IMR-90 (cell line): ENCODE measurements around the gene THSD8. TPM values are rescaled to one million over a fixed set of nuclear protein-coding genes. Genes with fewer than 3 reads are reported as not detected.
"Not testable (repeated sequence)": the region's sequence is repeated elsewhere in the genome, so short reads cannot be mapped to it uniquely, and the experiment has no call there.

Experiments
- ATAC-seq: fragments of 200-7000 bp; cut with Tn5 transposase; 2 replicates; pipeline ENCODE4 v1.9.1; 2020; ENCODE audit warnings: low read depth, mild to moderate bottlenecking, moderate library complexity
- BruUV-seq: library from RNA; stranded (reverse); fragments of 400-500 nt; replicated peaks from 2 replicates; lab custom pipeline; 2021; lab: Mats Ljungman, UMichigan
- CTCF ChIA-PET: fragments of 300-600 bp; formaldehyde crosslinking; extraction: SDS; loops from one replicate; lab custom pipeline; 2021; ENCODE audit warnings: antibody characterized with exemption; lab: Yijun Ruan, JAX
- POLR2A ChIA-PET: fragments of 300-600 bp; sonication (Branson Sonifier 250); formaldehyde crosslinking; loops from one replicate; lab custom pipeline; 2022; ENCODE audit warnings: antibody characterized with exemption; ENCODE audit not compliant: unreplicated experiment; lab: Charles Lee
- DNase-seq: peaks from one replicate; pipeline ENCODE4 v3.0.0; 2013
- H2AFZ ChIP-seq: replicated peaks from 2 replicates; pipeline ENCODE3; 2013; ENCODE audit warnings: low read length, mild to moderate bottlenecking; ENCODE audit not compliant: poor library complexity
- H2AK5ac ChIP-seq: 2 replicates; pipeline ENCODE4 v1.6.1; 2013; ENCODE audit warnings: low read depth, low read length, inconsistent platforms
- H2AK9ac ChIP-seq: replicated peaks from 2 replicates; pipeline ENCODE3; 2013; ENCODE audit warnings: mild to moderate bottlenecking, low read depth, low read length, moderate library complexity; ENCODE audit not compliant: poor library complexity
- H2BK120ac ChIP-seq: 2 replicates; pipeline ENCODE4 v1.6.1; 2013; ENCODE audit warnings: low read depth, low read length, inconsistent platforms
- H2BK15ac ChIP-seq: 3 replicates; pipeline ENCODE4 v1.6.1; 2013; ENCODE audit warnings: low read depth, low read length, inconsistent platforms
- H2BK20ac ChIP-seq: 2 replicates; pipeline ENCODE4 v1.6.1; 2013; ENCODE audit warnings: low read depth, mild to moderate bottlenecking, inconsistent platforms, low read length, moderate library complexity
- H2BK5ac ChIP-seq: 2 replicates; pipeline ENCODE4 v1.6.1; 2013; ENCODE audit warnings: mild to moderate bottlenecking, low read depth, low read length, inconsistent platforms; ENCODE audit not compliant: poor library complexity, severe bottlenecking
- H3K14ac ChIP-seq: replicated peaks from 2 replicates; pipeline ENCODE4 v1.6.1; 2013; ENCODE audit warnings: low read depth, low read length, inconsistent platforms
- H3K18ac ChIP-seq: 2 replicates; pipeline ENCODE4 v1.6.1; 2013; ENCODE audit warnings: low read depth, low read length, control low read depth
- H3K23ac ChIP-seq: 2 replicates; pipeline ENCODE4 v1.6.1; 2013; ENCODE audit warnings: low read depth, low read length, inconsistent platforms
- H3K27ac ChIP-seq: 2 replicates; pipeline ENCODE4 v1.5.1; 2013; ENCODE audit warnings: mild to moderate bottlenecking, control low read depth, low read length; ENCODE audit not compliant: insufficient read depth
- H3K27me3 ChIP-seq: 2 replicates; pipeline ENCODE4 v1.6.1; 2013; ENCODE audit warnings: low read length; ENCODE audit not compliant: control insufficient read depth, insufficient read depth
- H3K36me3 ChIP-seq: 2 replicates; pipeline ENCODE4 v1.6.1; 2013; ENCODE audit warnings: low read length, mixed read lengths; ENCODE audit not compliant: control insufficient read depth, insufficient read depth
- H3K4ac ChIP-seq: 2 replicates; pipeline ENCODE4 v1.6.1; 2013; ENCODE audit warnings: low read depth, low read length, inconsistent platforms
- H3K4me1 ChIP-seq: 2 replicates; pipeline ENCODE4 v1.6.1; 2013; ENCODE audit warnings: low read length, mixed read lengths; ENCODE audit not compliant: control insufficient read depth, insufficient read depth
- H3K4me2 ChIP-seq: 2 replicates; pipeline ENCODE4 v1.6.1; 2013; ENCODE audit warnings: low read depth, mild to moderate bottlenecking, control low read depth, low read length, moderate library complexity
- H3K4me3 ChIP-seq: 2 replicates; pipeline ENCODE4 v1.5.1; 2013; ENCODE audit warnings: low read depth, mild to moderate bottlenecking, control low read depth, low read length, moderate library complexity; ENCODE audit not compliant: insufficient read depth
- H3K56ac ChIP-seq: 2 replicates; pipeline ENCODE4 v1.6.1; 2013; ENCODE audit warnings: low read length, inconsistent platforms; ENCODE audit not compliant: insufficient read depth; ENCODE audit errors: extremely low read depth
- H3K79me1 ChIP-seq, 2 experiments: 2 replicates each; pipeline ENCODE4 v1.6.1; 2013; ENCODE audit warnings: low read length in 2 of 2, inconsistent platforms in 1 of 2, low read depth in 1 of 2
- H3K9ac ChIP-seq: 2 replicates; pipeline ENCODE4 v1.6.1; 2013; ENCODE audit warnings: low read depth, low read length, control low read depth
- H3K9me1 ChIP-seq: 2 replicates; pipeline ENCODE4 v1.6.1; 2013; ENCODE audit warnings: low read length, inconsistent platforms; ENCODE audit not compliant: insufficient read depth
- H3K9me3 ChIP-seq: 2 replicates; pipeline ENCODE4 v1.6.1; 2013; ENCODE audit warnings: low read length; ENCODE audit not compliant: control insufficient read depth, insufficient read depth
- H4K20me1 ChIP-seq: 2 replicates; pipeline ENCODE4 v1.6.1; 2013; ENCODE audit warnings: low read length, inconsistent platforms; ENCODE audit not compliant: insufficient read depth
- H4K5ac ChIP-seq: 2 replicates; pipeline ENCODE4 v1.6.1; 2013; ENCODE audit warnings: mild to moderate bottlenecking, low read depth, low read length, control low read depth
- H4K8ac ChIP-seq, 2 experiments: 2 replicates each; pipeline ENCODE4 v1.6.1; 2013; ENCODE audit warnings: low read depth in 2 of 2, low read length in 2 of 2, control low read depth in 1 of 2, inconsistent platforms in 1 of 2
- H4K91ac ChIP-seq: 2 replicates; pipeline ENCODE4 v1.6.1; 2013; ENCODE audit warnings: low read depth, low read length, inconsistent platforms; ENCODE audit not compliant: insufficient read depth
- CEBPB ChIP-seq: IDR thresholded peaks from 2 replicates; pipeline ENCODE4 v1.6.1; 2012; ENCODE audit warnings: low read depth, low read length, improper control_type of control experiment
- FOS ChIP-seq: fragments of 150-350 bp; IDR thresholded peaks from 2 replicates; pipeline ENCODE4 v1.6.1; 2016; ENCODE audit warnings: low read depth, low read length
- NFE2L2 ChIP-seq: fragments of 150-350 bp; IDR thresholded peaks from 2 replicates; pipeline ENCODE4 v1.6.1; 2016; ENCODE audit warnings: low read depth, mild to moderate bottlenecking, low read length
- POLR2A ChIP-seq: IDR thresholded peaks from 2 replicates; pipeline ENCODE4 v1.6.1; 2012; ENCODE audit warnings: mild to moderate bottlenecking, low read depth, low read length
- RCOR1 ChIP-seq: IDR thresholded peaks from 2 replicates; pipeline ENCODE4 v1.6.1; 2012; ENCODE audit warnings: mild to moderate bottlenecking, low read length, improper control_type of control experiment; ENCODE audit not compliant: insufficient replicate concordance
- RFX5 ChIP-seq: IDR thresholded peaks from 2 replicates; pipeline ENCODE4 v1.8.0; 2012; ENCODE audit warnings: low read depth, mild to moderate bottlenecking, low read length, moderate library complexity
- WGBS, 2 experiments: methylation state at CpG; one replicate each; pipeline versions ENCODE4 v1.1.5 to v1.1.7; 2013; ENCODE audit warnings: missing lambda C conversion rate in 2 of 2; ENCODE audit not compliant: insufficient read length in 1 of 2; ENCODE audit errors: extremely low coverage in 2 of 2; 5-methylcytosine and 5-hydroxymethylcytosine counted together
- dilution Hi-C: fragments of 300-500 bp; cut with HindIII; formaldehyde crosslinking; loops from one replicate; pipeline ENCODE4 v1.14.3; 2018; ENCODE audit warnings: low sequenced_read_pairs; ENCODE audit not compliant: unreplicated experiment
- in situ Hi-C: fragments of 300-500 bp; cut with MboI; formaldehyde crosslinking; loops from 3 replicates; pipeline ENCODE4 v1.14.3; 2019; ENCODE audit warnings: low sequenced_read_pairs, inconsistent platforms, mixed read lengths
- intact Hi-C: fragments of 100-400 bp; cut with micrococcal nuclease; formaldehyde crosslinking; loops from 2 replicates; pipeline ENCODE4 v1.10.0; 2022
- polyA plus RNA-seq, 3 experiments: library from polyadenylated mRNA; depleted of rRNA; stranded (reverse); fragments of >200 nt; gene quantifications; 2 replicates each; pipeline ENCODE4 v1.2.3, GENCODE V29; 2012; ENCODE audit warnings: low replicate concordance in 1 of 3
- total RNA-seq: library from RNA; depleted of rRNA; stranded (reverse); fragments of >200 nt; gene quantifications from 2 replicates; pipeline ENCODE4 v1.2.3, GENCODE V29; 2012
- TF ChIP-seq, protein P1 (sequence below): fragments of 150-350 bp; IDR thresholded peaks from 2 replicates; pipeline ENCODE4 v1.6.1; 2017; ENCODE audit warnings: mild to moderate bottlenecking, antibody characterized with exemption, low read length, low read depth
- TF ChIP-seq, protein P2 (sequence below): fragments of 150-350 bp; IDR thresholded peaks from 2 replicates; pipeline ENCODE4 v1.6.1; 2016; ENCODE audit warnings: low read depth, mild to moderate bottlenecking, low read length, moderate library complexity, borderline replicate concordance

The THSD8 gene
- total and polyA plus RNA-seq, 2 of the 4 experiments (the other 2 are of a cell fraction): 0.68 TPM; not detected in 1

- no peak overlapping the region for H3K9ac ChIP-seq
- H3K56ac ChIP-seq: no peak overlapping the region
- H4K20me1 ChIP-seq: no peaks in the 10 kb centered on the region
- DNase-seq: no peak
- H3K4ac ChIP-seq: no peak overlapping the region
- no peak overlapping the region for H2BK5ac ChIP-seq
- H2AFZ ChIP-seq: no peak overlapping the region
- WGBS, 2 experiments: 82% methylated on average over 2 of the region's 7 CpGs; no CpG with 5 or more reads in 1 of the 2 experiments
- intact Hi-C loops (no loop called here), dilution Hi-C loops (no loop called here), in situ Hi-C loops (no loop called here)
- no peaks in the 10 kb centered on the region for H3K9me1 ChIP-seq
- H3K4me1 ChIP-seq: no peaks in the 10 kb centered on the region
- no peak overlapping the region for H3K4me3 ChIP-seq
- no peak overlapping the region for H2AK5ac ChIP-seq
- peaks cover 6% of the 10 kb centered on the region for H3K36me3 ChIP-seq
- H4K91ac ChIP-seq: no peak overlapping the region
- no peak overlapping the region for H3K18ac ChIP-seq
- no peak overlapping the region for H2AK9ac ChIP-seq
- H3K79me1 ChIP-seq: no peaks in the 10 kb centered on the region
- H3K27me3 ChIP-seq: no peaks in the 10 kb centered on the region
- H3K27ac ChIP-seq: no peak overlapping the region
- H3K9me3 ChIP-seq: no peaks in the 10 kb centered on the region
- TF ChIP-seq NFE2L2 (no peak), FOS (no peak), RFX5 (no peak), CEBPB (no peak), RCOR1 (no peak), POLR2A (no peak)
- TF ChIP-seq, protein P1, sequence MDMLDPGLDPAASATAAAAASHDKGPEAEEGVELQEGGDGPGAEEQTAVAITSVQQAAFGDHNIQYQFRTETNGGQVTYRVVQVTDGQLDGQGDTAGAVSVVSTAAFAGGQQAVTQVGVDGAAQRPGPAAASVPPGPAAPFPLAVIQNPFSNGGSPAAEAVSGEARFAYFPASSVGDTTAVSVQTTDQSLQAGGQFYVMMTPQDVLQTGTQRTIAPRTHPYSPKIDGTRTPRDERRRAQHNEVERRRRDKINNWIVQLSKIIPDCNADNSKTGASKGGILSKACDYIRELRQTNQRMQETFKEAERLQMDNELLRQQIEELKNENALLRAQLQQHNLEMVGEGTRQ: no peak
- TF ChIP-seq, protein P2, sequence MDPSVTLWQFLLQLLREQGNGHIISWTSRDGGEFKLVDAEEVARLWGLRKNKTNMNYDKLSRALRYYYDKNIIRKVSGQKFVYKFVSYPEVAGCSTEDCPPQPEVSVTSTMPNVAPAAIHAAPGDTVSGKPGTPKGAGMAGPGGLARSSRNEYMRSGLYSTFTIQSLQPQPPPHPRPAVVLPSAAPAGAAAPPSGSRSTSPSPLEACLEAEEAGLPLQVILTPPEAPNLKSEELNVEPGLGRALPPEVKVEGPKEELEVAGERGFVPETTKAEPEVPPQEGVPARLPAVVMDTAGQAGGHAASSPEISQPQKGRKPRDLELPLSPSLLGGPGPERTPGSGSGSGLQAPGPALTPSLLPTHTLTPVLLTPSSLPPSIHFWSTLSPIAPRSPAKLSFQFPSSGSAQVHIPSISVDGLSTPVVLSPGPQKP: no peak
- no peak overlapping the region for H2BK15ac ChIP-seq
- ATAC-seq: no peak
- no peak overlapping the region for H3K14ac ChIP-seq
- CTCF ChIA-PET: no interaction called here
- H3K23ac ChIP-seq: no peak overlapping the region
- POLR2A ChIA-PET: no interaction called here
- H2BK120ac ChIP-seq: no peak overlapping the region
- H4K5ac ChIP-seq: no peak overlapping the region
- H4K8ac ChIP-seq: no peak overlapping the region
- BruUV-seq: no TSS peak
- H3K4me2 ChIP-seq: no peak overlapping the region
- no peak overlapping the region for H2BK20ac ChIP-seq
Measured at GRCh38 chr19:12815088-12815487, 13.2 kb downstream of the THSD8 start.

- H3K9me1 ChIP-seq, H2AK9ac ChIP-seq, H3K9ac ChIP-seq, intact Hi-C loops, dilution Hi-C loops, H3K27me3 ChIP-seq, H3K18ac ChIP-seq, H3K9me3 ChIP-seq, H4K5ac ChIP-seq, H3K56ac ChIP-seq, H2AK5ac ChIP-seq, H3K36me3 ChIP-seq, H4K91ac ChIP-seq, H2BK5ac ChIP-seq, H4K8ac ChIP-seq, H2BK15ac ChIP-seq, BruUV-seq, H3K4me3 ChIP-seq, H3K14ac ChIP-seq, H2BK120ac ChIP-seq, H3K4ac ChIP-seq, H3K4me2 ChIP-seq, DNase-seq, H2AFZ ChIP-seq, H2BK20ac ChIP-seq, H3K23ac ChIP-seq, H4K20me1 ChIP-seq, ATAC-seq, CTCF ChIA-PET, POLR2A ChIA-PET, H3K79me1 ChIP-seq, H3K4me1 ChIP-seq, H3K27ac ChIP-seq, in situ Hi-C loops: not testable (repeated sequence)
- whole genome bisulfite sequencing, 2 experiments: no CpG with 5 or more reads among the region's 6 CpGs
Measured at GRCh38 chr19:12817188-12817587, 15.3 kb downstream of the THSD8 start.
